GM12878 (cell line): ENCODE data around the gene DOK4.

Experiments used
- CTCF ChIP-seq, 3 experiments: IDR thresholded peaks in 2 of 3; conservative IDR thresholded peaks in 1 of 3; 2 replicates each; pipeline ENCODE4 v1.5.1; 2011; ENCODE audit warnings: low read depth in 3 of 3, low read length in 3 of 3, mild to moderate bottlenecking in 3 of 3, control low read depth in 2 of 3, moderate library complexity in 2 of 3, inconsistent platforms in 1 of 3, mixed read lengths in 1 of 3; ENCODE audit not compliant: control insufficient read depth in 2 of 3, insufficient read depth in 1 of 3; ENCODE audit errors: extremely low read depth in 1 of 3
- POLR2AphosphoS5 ChIP-seq: IDR thresholded peaks from 2 replicates; pipeline ENCODE4 v1.6.1; 2011; ENCODE audit warnings: mild to moderate bottlenecking, low read length, inconsistent platforms
- RELB ChIP-seq: fragments of 450-650 bp; IDR thresholded peaks from 2 replicates; pipeline ENCODE4 v1.6.1; 2017; ENCODE audit warnings: low read depth, mild to moderate bottlenecking, moderate library complexity
- TARDBP ChIP-seq: IDR thresholded peaks from 2 replicates; pipeline ENCODE4 v1.6.1; 2016; ENCODE audit warnings: borderline replicate concordance

GRCh38 chr16:57468346-57468745 is 17.9 kb downstream of the DOK4 start:
- TF ChIP-seq RELB (no peak), CTCF (IDR thresholded peaks at IDR 0.05 in 2 of 3, conservative IDR thresholded peaks at IDR 0.05 in 1 of 3; ENCODE audit: control insufficient read depth in 2 of 3, extremely low read depth in 1 of 3, insufficient read depth in 1 of 3, low read depth in 3 of 3, low read length in 3 of 3) (no peak), POLR2AphosphoS5 (no peak), TARDBP (no peak)
